ENCODE results near the gene CARS1.
A peak's percentile ranks its signal among the peaks of the same experiment; 100 is the strongest.

CARS1 gene

GRCh38 chr11:2981130-2981529 is 76.1 kb downstream of the CARS1 start:
- POLR2A ChIA-PET (ENCODE audit: low non-redundant PET), result no interaction called here
- CTCF ChIA-PET, result interaction anchor here (0.7 to 1.4 kb wide), 2 partner anchors 8 to 71 kb away, joined by 3 to 4 read pairs; no protein-coding TSS in a partner anchor

GRCh38 chr11:2980168-2980840 is 76.9 kb downstream of the CARS1 start:
- POLR2A ChIA-PET (ENCODE audit: low non-redundant PET), result no interaction called here
- CTCF ChIA-PET, result interaction anchor here (0.7 to 1.4 kb wide), 2 partner anchors 9 to 555 kb away, joined by 3 read pairs; no protein-coding TSS in a partner anchor
- TF ChIP-seq CTCF (conservative IDR thresholded peaks at IDR 0.05; ENCODE audit: low read depth), result no peak
- peak; percentile 30 for DNase-seq (ENCODE audit: low spot score)
- no peak overlapping the region for H3K27ac ChIP-seq

More at GRCh38 chr11:2981130-2981529, 76.1 kb downstream of the CARS1 start:
- DNase-seq (ENCODE audit: low spot score), result no peak
- peak overlapping the region; percentile 47; the same call in 1 of the 2 replicates for H3K27ac ChIP-seq
- TF ChIP-seq CTCF (conservative IDR thresholded peaks at IDR 0.05; ENCODE audit: low read depth), result no peak

GRCh38 chr11:2977113-2977512 is 80.1 kb downstream of the CARS1 start:
- no peak for TF ChIP-seq CTCF (conservative IDR thresholded peaks at IDR 0.05; ENCODE audit: low read depth)
- ChIA-PET POLR2A (ENCODE audit: low non-redundant PET) (no interaction called here), CTCF (interaction anchor here (1.2 to 2.0 kb wide), 2 partner anchors 23 to 114 kb away, joined by 3 to 10 read pairs; no protein-coding TSS in a partner anchor)
- no peak for DNase-seq (ENCODE audit: low spot score)
- H3K27ac ChIP-seq, result no peak overlapping the region

GRCh38 chr11:2976294-2977063 is 80.7 kb downstream of the CARS1 start:
- POLR2A ChIA-PET (ENCODE audit: low non-redundant PET), result no interaction called here

GRCh38 chr11:2975594-2975993 is 81.6 kb downstream of the CARS1 start:
- H3K27ac ChIP-seq, result no peak overlapping the region
- peak; percentile 25 for TF ChIP-seq CTCF (conservative IDR thresholded peaks at IDR 0.05; ENCODE audit: low read depth)
- POLR2A ChIA-PET (ENCODE audit: low non-redundant PET), result no interaction called here
- DNase-seq (ENCODE audit: low spot score), result peak; percentile 45
- CTCF ChIA-PET, result interaction anchor here (0.5 to 2.0 kb wide), 7 partner anchors 14 to 116 kb away, joined by 3 to 10 read pairs (median 5); no protein-coding TSS in a partner anchor

More at GRCh38 chr11:2976294-2977063, 80.7 kb downstream of the CARS1 start:
- TF ChIP-seq CTCF (conservative IDR thresholded peaks at IDR 0.05; ENCODE audit: low read depth), result no peak
- H3K27ac ChIP-seq, result no peak overlapping the region
- CTCF ChIA-PET, result interaction anchor here (0.6 to 2.0 kb wide), 6 partner anchors 16 to 1647 kb away, joined by 3 to 10 read pairs (median 4); no protein-coding TSS in a partner anchor
- DNase-seq (ENCODE audit: low spot score), result no peak

- DNase-seq (ENCODE audit: low spot score), result no peak
- ChIA-PET POLR2A (ENCODE audit: low non-redundant PET) (no interaction called here), CTCF (interaction anchor here (0.9 to 1.6 kb wide), 2 partner anchors 116 to 118 kb away, joined by 3 to 6 read pairs; no protein-coding TSS in a partner anchor)
- TF ChIP-seq CTCF (conservative IDR thresholded peaks at IDR 0.05; ENCODE audit: low read depth), result no peak
- H3K27ac ChIP-seq, result no peak overlapping the region
These were observed 83.0 kb downstream of the CARS1 start for GRCh38 chr11:2974272-2974671.

All from RWPE1 (cell line).